ENCODE data around the gene TPST2.
"Not testable (repeated sequence)": the region's sequence is repeated elsewhere in the genome, so short reads cannot be mapped to it uniquely, and the experiment has no call there.

TPST2 gene

GRCh38 chr22:26553056-26553752 lies 36.7 kb downstream of the TPST2 start:
- DNase-seq = no peak

DNA sequence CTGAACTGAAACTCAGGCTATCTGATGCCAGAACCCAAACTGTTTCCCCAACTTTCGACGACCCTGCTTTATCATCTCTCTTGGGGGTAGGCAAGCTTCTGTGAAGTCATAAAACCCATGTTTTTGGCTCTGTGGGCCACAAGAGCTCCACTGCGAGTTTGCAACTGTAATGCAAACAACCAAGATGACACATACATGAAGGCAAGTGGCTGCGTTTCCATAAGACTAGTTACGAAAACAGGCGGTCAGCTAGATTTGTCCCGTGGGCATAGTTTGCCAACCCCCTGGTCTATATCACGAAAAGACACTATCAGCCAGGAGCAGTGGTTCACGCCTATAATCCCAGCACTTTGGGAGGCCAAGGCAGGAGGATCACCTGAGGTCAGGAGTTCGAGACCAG lies 37.5 kb downstream of the TPST2 start:
- no peak for DNase-seq

- DNase-seq = no peak
Measured at GRCh38 chr22:26551568-26551967, 38.4 kb downstream of the TPST2 start.

- no peak for DNase-seq
Measured at GRCh38 chr22:26550498-26551033, 39.4 kb downstream of the TPST2 start.

DNA sequence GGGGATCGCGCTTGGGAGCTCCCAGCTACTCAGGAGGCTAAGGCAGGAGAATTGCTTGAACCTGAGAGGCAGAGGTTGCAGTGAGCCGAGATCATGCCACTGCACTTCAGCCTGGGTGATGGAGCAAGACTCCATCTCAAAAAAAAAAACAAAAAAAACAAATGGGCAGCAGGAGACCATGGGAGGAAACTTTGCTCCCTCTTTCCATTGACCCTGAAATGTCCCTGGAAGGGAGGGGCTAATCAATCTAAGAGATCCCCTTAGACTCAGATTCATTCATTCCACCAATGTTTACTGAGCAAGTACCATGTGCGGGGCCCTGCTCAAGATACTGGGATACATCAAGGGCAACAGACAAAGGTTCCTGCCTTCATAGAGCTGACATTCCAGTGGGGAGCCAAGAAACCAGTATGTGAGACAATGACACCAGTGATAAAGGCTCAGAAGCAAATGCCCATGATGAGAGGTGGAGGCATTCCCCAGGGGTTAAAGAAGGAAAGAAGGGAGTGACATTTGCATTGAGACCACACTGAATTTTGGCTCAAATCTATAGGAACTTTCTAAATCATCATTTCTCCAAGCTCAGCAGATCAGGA lies 39.9 kb downstream of the TPST2 start:
- no peak for DNase-seq

DNA sequence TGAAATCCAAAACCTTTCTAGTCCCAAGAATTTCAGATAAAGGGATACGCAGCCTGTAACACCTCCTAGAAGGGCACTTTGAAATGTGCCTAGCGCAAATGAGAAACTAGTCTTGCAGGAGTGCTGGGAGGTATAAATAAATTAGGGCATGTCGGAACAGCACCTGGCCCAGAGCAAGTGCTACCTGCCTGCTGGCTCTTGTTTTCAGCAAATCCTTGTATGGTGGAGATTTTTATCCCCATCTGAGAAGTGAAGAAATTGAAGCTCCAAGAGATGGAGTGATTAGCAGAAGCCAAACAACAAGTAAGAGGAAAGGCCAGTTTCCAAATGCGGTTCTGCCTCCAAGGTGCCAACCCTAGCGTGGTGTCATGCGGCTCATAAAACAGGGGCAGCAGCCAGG lies 40.9 kb downstream of the TPST2 start:
- DNase-seq = no peak

DNA sequence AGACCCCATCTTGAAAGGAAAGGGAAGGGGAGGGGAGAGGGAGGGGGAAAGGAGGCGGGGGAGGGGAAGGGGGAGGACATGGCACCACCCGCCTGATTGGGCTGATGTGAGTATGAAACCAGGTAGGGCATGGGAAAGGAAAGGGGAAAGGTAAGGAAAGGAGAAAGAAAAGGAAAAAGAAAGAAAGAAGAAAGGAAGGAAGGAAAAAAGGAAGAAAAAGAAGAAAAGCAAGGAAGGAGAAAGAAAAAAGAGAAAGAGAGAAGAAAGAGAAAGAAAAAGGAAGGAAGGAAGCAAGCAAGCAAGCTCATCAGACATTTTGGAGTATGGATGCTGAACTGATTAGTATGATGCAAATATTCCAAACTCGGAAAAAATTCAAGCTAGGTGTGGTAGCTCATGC lies 41.6 kb downstream of the TPST2 start:
- DNase-seq = no peak

- no peak for DNase-seq
Measured at GRCh38 chr22:26547837-26548236, 42.1 kb downstream of the TPST2 start.

GRCh38 chr22:26547426-26547825 lies 42.5 kb downstream of the TPST2 start:
- DNase-seq = no peak

DNA sequence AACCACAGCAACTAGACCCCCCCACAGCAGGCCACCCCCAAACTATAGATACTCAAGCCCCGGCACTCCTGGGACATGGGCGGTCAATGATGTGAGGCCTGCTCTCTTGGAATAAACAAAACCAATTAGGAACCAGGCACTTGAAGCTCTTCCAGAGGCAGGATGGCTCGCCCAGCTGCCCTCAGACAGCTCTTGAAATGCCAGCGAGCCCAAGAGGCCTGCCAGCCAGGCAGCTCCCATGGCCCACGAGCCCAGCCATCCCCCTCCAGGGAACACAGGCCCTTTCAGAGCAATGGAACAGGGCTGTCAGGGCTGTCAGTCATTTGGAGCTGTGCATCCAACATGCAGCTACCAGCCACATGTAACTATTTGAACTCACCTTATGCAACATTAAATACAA lies 43.6 kb downstream of the TPST2 start:
- DNase-seq = no peak

GRCh38 chr22:26545827-26546226 lies 44.1 kb downstream of the TPST2 start:
- no peak for DNase-seq

DNA sequence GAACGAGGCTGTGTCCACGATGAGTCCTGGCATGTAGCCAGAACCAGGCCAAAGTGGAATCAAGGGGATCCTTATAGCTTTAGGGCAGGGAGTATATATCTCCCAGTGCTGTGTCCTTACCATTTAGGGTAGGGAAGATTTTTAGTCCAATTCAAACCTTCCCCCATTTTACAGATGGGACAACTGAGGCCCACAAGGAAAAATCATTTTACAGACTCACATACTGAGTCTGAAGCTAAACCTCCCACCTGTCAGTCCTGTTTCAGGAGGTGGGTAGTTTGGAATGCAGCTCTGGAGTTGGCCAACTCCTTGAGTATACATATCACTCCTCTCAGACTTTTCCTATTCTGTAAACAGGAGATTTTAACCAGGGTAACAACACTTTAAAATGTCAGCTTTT lies 44.5 kb downstream of the TPST2 start:
- DNase-seq = no peak

DNA sequence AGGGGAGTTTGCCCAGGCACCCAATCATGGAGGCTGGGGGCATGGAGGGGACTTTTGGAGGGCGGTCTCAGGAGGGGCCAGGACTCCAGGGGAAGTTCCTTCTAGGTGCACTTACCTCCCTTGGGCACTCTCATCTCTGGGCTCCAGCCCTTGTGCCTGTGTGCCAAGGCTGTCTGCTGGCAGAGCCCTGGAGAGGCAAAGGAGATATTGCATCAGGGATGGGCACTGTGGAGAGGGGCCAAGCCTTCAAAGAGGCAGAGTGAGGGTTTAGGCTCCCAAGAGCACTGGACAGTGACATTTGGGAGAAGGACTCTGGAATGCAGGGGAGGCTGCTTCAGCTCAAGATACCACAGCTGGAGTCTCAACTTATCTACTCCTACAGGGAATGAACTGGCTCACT lies 45.4 kb downstream of the TPST2 start:
- no peak for DNase-seq

DNA sequence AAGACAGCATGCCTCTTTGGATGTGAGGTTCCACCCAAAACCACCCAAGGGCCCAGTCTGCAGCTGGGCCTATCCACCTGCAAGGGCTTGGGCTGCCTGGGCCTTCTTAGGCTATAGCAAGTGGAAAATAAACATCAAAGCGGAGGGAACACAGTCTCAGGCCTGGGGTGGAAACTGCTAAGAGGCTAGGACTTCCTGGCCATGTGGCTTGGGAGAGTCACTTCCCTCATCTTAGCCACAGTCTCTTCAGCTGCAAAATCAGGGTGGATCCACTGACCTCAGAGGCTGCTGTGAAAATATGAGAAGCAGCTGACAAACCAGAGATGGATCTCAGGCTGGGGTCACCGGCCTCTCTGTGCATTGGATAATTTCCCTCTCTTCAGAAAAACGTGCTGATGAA lies 47.1 kb downstream of the TPST2 start:
- no peak for DNase-seq

GRCh38 chr22:26541167-26541819 lies 48.6 kb downstream of the TPST2 start:
- no peak for DNase-seq

GRCh38 chr22:26540119-26540518 lies 49.8 kb downstream of the TPST2 start:
- no peak for DNase-seq

GRCh38 chr22:26536762-26537134 lies 53.2 kb downstream of the TPST2 start:
- no peak for DNase-seq

- no peak for DNase-seq
Measured at GRCh38 chr22:26536056-26536761, 53.7 kb downstream of the TPST2 start.

DNA sequence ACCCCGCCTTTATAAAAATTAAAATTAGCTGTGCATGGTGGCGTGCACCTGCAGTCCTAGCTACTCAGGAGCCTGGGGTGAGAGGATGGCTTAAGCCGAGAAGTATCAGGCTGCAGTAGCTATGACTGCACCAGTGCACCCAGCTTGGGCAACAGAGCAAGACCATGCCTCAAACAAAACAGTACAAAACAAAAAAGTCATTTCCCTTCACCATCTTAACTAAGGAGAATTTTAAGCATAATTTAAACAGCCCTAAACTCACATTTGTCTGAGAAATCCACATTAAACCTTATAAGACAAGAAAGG lies 54.4 kb downstream of the TPST2 start:
- DNase-seq = no peak

DNA sequence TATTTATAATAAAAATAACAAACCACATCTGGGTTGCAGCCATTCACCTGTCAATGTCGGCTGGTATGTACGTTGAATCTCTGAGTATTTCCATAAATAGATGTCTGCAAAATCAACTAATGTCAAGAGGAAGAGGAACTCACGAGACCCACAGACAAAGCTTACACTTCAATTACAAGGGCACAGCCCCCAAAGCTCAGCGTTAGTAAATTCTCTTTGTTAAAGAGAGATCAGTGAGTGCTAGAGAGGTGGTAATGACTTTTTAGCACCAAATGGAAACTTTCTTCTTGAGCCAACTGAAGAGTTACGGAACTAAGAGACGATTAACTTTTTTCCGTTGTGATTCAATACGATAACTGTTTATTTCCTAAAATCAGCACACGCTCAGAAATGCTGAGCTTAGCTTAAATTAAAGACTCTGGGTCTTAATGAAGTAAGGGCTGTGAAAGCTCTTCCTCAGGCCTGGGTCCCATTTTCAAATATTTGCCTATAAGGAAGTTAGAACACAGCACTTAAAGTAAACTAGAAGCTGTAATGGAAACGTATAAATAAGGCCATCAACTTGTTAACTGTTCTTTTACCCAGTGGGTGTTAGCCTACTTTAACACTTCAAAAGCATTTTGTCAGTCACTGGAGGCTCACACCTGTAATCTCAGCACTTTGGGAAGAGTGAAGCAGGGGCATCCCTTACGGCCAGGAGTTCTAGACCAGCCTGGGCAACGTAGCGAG lies 54.9 kb downstream of the TPST2 start:
- no peak for DNase-seq

DNA sequence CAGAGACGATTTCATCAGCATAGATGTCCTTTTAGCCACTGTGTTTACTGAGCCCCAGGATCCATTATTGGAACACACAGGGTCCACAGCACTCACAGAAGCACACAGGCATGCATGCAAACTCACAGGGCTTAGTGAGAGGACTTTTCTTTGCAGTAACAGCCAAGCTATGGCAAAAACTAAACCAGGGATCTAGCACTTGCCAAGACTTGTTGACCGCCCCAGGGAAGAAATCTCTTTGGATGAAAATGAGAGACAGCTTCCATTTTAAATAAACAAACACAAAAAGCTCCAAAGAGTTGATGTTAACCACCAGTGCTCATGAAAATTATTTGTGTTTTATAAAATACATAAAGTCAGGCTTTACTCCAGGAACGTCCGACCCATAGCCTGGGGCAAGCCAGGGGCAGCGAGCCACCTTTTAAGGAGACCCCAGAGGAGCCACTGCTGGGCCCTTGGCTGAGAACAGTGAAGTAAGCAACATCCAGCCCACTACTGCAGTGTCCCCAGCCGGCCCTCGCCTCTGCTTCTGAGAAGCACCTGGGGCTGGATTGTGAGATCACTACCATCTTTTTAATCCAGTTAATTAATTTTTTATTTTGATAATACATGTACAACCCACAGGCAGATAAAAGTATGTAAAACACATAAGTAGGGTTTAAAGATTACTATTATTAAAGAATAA lies 55.6 kb downstream of the TPST2 start:
- no peak for DNase-seq

- peak; percentile 9 for DNase-seq
Measured at GRCh38 chr22:26529345-26529744, 60.6 kb downstream of the TPST2 start.

GRCh38 chr22:26528518-26528917 lies 61.4 kb downstream of the TPST2 start:
- DNase-seq = not testable (repeated sequence)
